Occipital lobe (tissue), 2 donors: Measurements from ENCODE around the gene HERPUD1. TPM values are rescaled to one million over a fixed set of nuclear protein-coding genes. Genes with fewer than 3 reads are reported as not detected.
A peak's percentile ranks its signal among the peaks of the same experiment; 100 is the strongest.
"Not testable (repeated sequence)": the region's sequence is repeated elsewhere in the genome, so short reads cannot be mapped to it uniquely, and the experiment has no call there.

Source experiments
- DNase-seq: peaks from one replicate; lab custom pipeline; 2025; lab: John Stamatoyannopoulos, UW
- total RNA-seq: library from RNA; depleted of rRNA; stranded (reverse); fragments of >200 nt; gene quantifications from one replicate; pipeline ENCODE4 v1.2.3, GENCODE V29; 2014

Gene HERPUD1
- total RNA-seq, 1 donor from 2014 or later = 49.8 TPM

GRCh38 chr16:56977823-56978430 is 46.0 kb downstream of the HERPUD1 start:
- DNase-seq = no peak

GRCh38 chr16:56980201-56980535 is 48.2 kb downstream of the HERPUD1 start:
- no peak for DNase-seq

GRCh38 chr16:56980792-56981724 is 49.1 kb downstream of the HERPUD1 start:
- DNase-seq = no peak

GRCh38 chr16:56981729-56982271 is 49.9 kb downstream of the HERPUD1 start:
- DNase-seq = no peak

- DNase-seq = no peak
Measured at GRCh38 chr16:56982695-56983094, 50.8 kb downstream of the HERPUD1 start.

- DNase-seq = no peak
Measured at GRCh38 chr16:56983211-56983751, 51.3 kb downstream of the HERPUD1 start.

- DNase-seq = no peak
Measured at GRCh38 chr16:56984639-56985038, 52.7 kb downstream of the HERPUD1 start.

GRCh38 chr16:56985288-56985961 is 53.5 kb downstream of the HERPUD1 start:
- no peak for DNase-seq

GRCh38 chr16:56985962-56986360 is 54.0 kb downstream of the HERPUD1 start:
- DNase-seq = no peak

GRCh38 chr16:56986361-56986760 is 54.4 kb downstream of the HERPUD1 start:
- DNase-seq = no peak

GRCh38 chr16:56986908-56987307 is 55.0 kb downstream of the HERPUD1 start:
- DNase-seq = not testable (repeated sequence)

- DNase-seq = no peak
Measured at GRCh38 chr16:56987692-56988091, 55.8 kb downstream of the HERPUD1 start.

- DNase-seq = no peak
Measured at GRCh38 chr16:56988161-56988947, 56.4 kb downstream of the HERPUD1 start.

- DNase-seq = peak; percentile 83
Measured at GRCh38 chr16:56988948-56989945, 57.3 kb downstream of the HERPUD1 start, which contains the start of gene NLRC5. NLRC5 (plus strand) TSS chr16:56989557; CDS start chr16:57020713, 31,156 bp downstream.

- no peak for DNase-seq
Measured at GRCh38 chr16:56989988-56990387, 58.0 kb downstream of the HERPUD1 start.

- DNase-seq = no peak
Measured at GRCh38 chr16:56990407-56991286, 58.7 kb downstream of the HERPUD1 start.

- not testable (repeated sequence) for DNase-seq
Measured at GRCh38 chr16:56992431-56992830, 60.5 kb downstream of the HERPUD1 start.

GRCh38 chr16:56993204-56993603 is 61.3 kb downstream of the HERPUD1 start:
- no peak for DNase-seq
